GM12892 (cell line): ENCODE data around the gene SAYSD1.

ENCODE experiments used
- DNase-seq: peaks from one replicate; pipeline ENCODE4 v3.0.0; 2011; ENCODE audit not compliant: insufficient read length
- FAIRE-seq: peaks from 2 replicates; lab custom pipeline; 2011; peaks lifted over from hg19 to GRCh38; lab: Jason Lieb, UNC
- POLR2A ChIP-seq: IDR thresholded peaks from 2 replicates; pipeline ENCODE4 v1.6.1; 2011; ENCODE audit warnings: low read depth, low read length, control low read depth
- POLR2AphosphoS5 ChIP-seq: IDR thresholded peaks from 2 replicates; pipeline ENCODE4 v1.6.1; 2011; ENCODE audit warnings: low read depth, low read length, control low read depth
- TAF1 ChIP-seq: IDR thresholded peaks from 2 replicates; pipeline ENCODE4 v1.6.1; 2011; ENCODE audit warnings: low read depth, mild to moderate bottlenecking, control low read depth, low read length, borderline replicate concordance

SAYSD1 gene

GRCh38 chr6:39107034-39107433 lies 8.0 kb downstream of the SAYSD1 start:
- no peak for DNase-seq
- no peak for FAIRE-seq
- no peak for TF ChIP-seq TAF1
- no peak for TF ChIP-seq POLR2AphosphoS5
- TF ChIP-seq POLR2A = no peak

GRCh38 chr6:39104528-39104927 lies 10.5 kb downstream of the SAYSD1 start:
- no peak for TF ChIP-seq POLR2AphosphoS5
- TF ChIP-seq TAF1 = no peak
- no peak for TF ChIP-seq POLR2A

GRCh38 chr6:39102821-39103136 lies 12.2 kb downstream of the SAYSD1 start:
- no peak for FAIRE-seq
- TF ChIP-seq POLR2AphosphoS5 (no peak), TAF1 (no peak), POLR2A (no peak)

More at GRCh38 chr6:39104528-39104927, 10.5 kb downstream of the SAYSD1 start:
- FAIRE-seq (no peak), DNase-seq (no peak)

GRCh38 chr6:39102071-39102820 lies 12.7 kb downstream of the SAYSD1 start:
- TF ChIP-seq POLR2AphosphoS5 (no peak), POLR2A (no peak), TAF1 (no peak)
- DNase-seq = peak; percentile 41
- peak; percentile 85 for FAIRE-seq

More at GRCh38 chr6:39102821-39103136, 12.2 kb downstream of the SAYSD1 start:
- DNase-seq = no peak

- no peak for TF ChIP-seq TAF1
- no peak for TF ChIP-seq POLR2A
- FAIRE-seq (no peak), DNase-seq (no peak)
These were observed 14.6 kb downstream of the SAYSD1 start for GRCh38 chr6:39100358-39100757.

- TF ChIP-seq POLR2AphosphoS5 (no peak), TAF1 (no peak), POLR2A (no peak)
- FAIRE-seq (no peak), DNase-seq (no peak)
These were observed 19.4 kb downstream of the SAYSD1 start for GRCh38 chr6:39095578-39095977.

GRCh38 chr6:39093149-39093708 lies 21.8 kb downstream of the SAYSD1 start:
- DNase-seq (no peak), FAIRE-seq (no peak)
- no peak for TF ChIP-seq POLR2A
- TF ChIP-seq POLR2AphosphoS5 = no peak
- TF ChIP-seq TAF1 = no peak

- DNase-seq (no peak), FAIRE-seq (no peak)
- TF ChIP-seq TAF1 (no peak), POLR2A (no peak), POLR2AphosphoS5 (no peak)
These were observed 22.9 kb downstream of the SAYSD1 start for GRCh38 chr6:39092124-39092523.

GRCh38 chr6:39091220-39091619 lies 23.8 kb downstream of the SAYSD1 start:
- TF ChIP-seq POLR2AphosphoS5 = no peak
- no peak for TF ChIP-seq POLR2A
- no peak for TF ChIP-seq TAF1
- FAIRE-seq (no peak), DNase-seq (no peak)

- TF ChIP-seq POLR2A (no peak), TAF1 (no peak), POLR2AphosphoS5 (no peak)
- FAIRE-seq (no peak), DNase-seq (no peak)
These were observed 24.9 kb downstream of the SAYSD1 start for GRCh38 chr6:39090036-39090435.

GRCh38 chr6:39088331-39088730 lies 26.7 kb downstream of the SAYSD1 start:
- TF ChIP-seq POLR2AphosphoS5 (no peak), TAF1 (no peak), POLR2A (no peak)
- FAIRE-seq (no peak), DNase-seq (no peak)

GRCh38 chr6:39087197-39087596 lies 27.8 kb downstream of the SAYSD1 start:
- FAIRE-seq (no peak), DNase-seq (no peak)

More at GRCh38 chr6:39087197-39087596, 27.8 kb downstream of the SAYSD1 start:
- TF ChIP-seq POLR2A = no peak
- TF ChIP-seq POLR2AphosphoS5 = no peak
- no peak for TF ChIP-seq TAF1
